HUDEP-2 (cell line): ENCODE data around the gene CORT.
A peak's percentile ranks its signal among the peaks of the same experiment; 100 is the strongest.
"Not testable (repeated sequence)": the region's sequence is repeated elsewhere in the genome, so short reads cannot be mapped to it uniquely, and the experiment has no call there.

Experiments used
- DNase-seq, 76 experiments: peaks; one replicate each; lab custom pipeline; 2025; ENCODE audit not compliant: unreplicated experiment in 76 of 76; lab: John Stamatoyannopoulos, UW

CORT gene

GRCh38 chr1:10437052-10437451 lies 12.8 kb upstream of the CORT start:
- no peak for DNase-seq

- no peak for DNase-seq
Measured at GRCh38 chr1:10438677-10439163, 11.1 kb upstream of the CORT start.

- DNase-seq: no peak
Measured at GRCh38 chr1:10440305-10440704, 9.5 kb upstream of the CORT start.

- no peak for DNase-seq
Measured at GRCh38 chr1:10440794-10441193, 9.0 kb upstream of the CORT start.

- DNase-seq: no peak
Measured at GRCh38 chr1:10444248-10444647, 5.6 kb upstream of the CORT start.

- DNase-seq: no peak
Measured at GRCh38 chr1:10444795-10445397, 4.9 kb upstream of the CORT start.

- DNase-seq: no peak
Measured at GRCh38 chr1:10446790-10447422, 2.9 kb upstream of the CORT start.

GRCh38 chr1:10450156-10450814 lies 454 bp downstream of the CORT start:
- no peak for DNase-seq

- no peak for DNase-seq
Measured at GRCh38 chr1:10450836-10451235, 1.0 kb downstream of the CORT start.

GRCh38 chr1:10451287-10451686 lies 1.5 kb downstream of the CORT start:
- no peak for DNase-seq

GRCh38 chr1:10456048-10456447 lies 6.2 kb downstream of the CORT start:
- DNase-seq: no peak

- DNase-seq: no peak
Measured at GRCh38 chr1:10456661-10457060, 6.8 kb downstream of the CORT start.

GRCh38 chr1:10457462-10457861 lies 7.6 kb downstream of the CORT start:
- DNase-seq: not testable (repeated sequence)

- no peak for DNase-seq
Measured at GRCh38 chr1:10457875-10458274, 8.0 kb downstream of the CORT start.

- DNase-seq: peak in 29 of 76 experiments; percentile 1 to 57 (median 18)
Measured at GRCh38 chr1:10459184-10459583, 9.4 kb downstream of the CORT start.

GRCh38 chr1:10467078-10467477 lies 17.2 kb downstream of the CORT start:
- DNase-seq: no peak

GRCh38 chr1:10470043-10470442 lies 20.2 kb downstream of the CORT start:
- DNase-seq: no peak

GRCh38 chr1:10471411-10472219 lies 21.8 kb downstream of the CORT start:
- peak in 6 of 76 experiments; percentile 1 to 48 (median 36) for DNase-seq

- peak in 75 of 76 experiments; percentile 44 to 93 (median 84) for DNase-seq
Measured at GRCh38 chr1:10472220-10473144, 22.7 kb downstream of the CORT start, which contains the start of gene DFFA. TSS of gene DFFA (minus strand) at chr1:10472529. CDS start at chr1:10472458, 71 bp downstream.
